ENCODE measurements around the gene AKR1C4.
"Not testable (repeated sequence)": the region's sequence is repeated elsewhere in the genome, so short reads cannot be mapped to it uniquely, and the experiment has no call there.

Gene AKR1C4

GRCh38 chr10:5196702-5197113, at the start of gene AKR1C4:
Gene AKR1C4 (plus strand): TSS chr10:5196837. CDS start chr10:5196868, 31 bp downstream.
- no peak for FAIRE-seq

GRCh38 chr10:5146920-5147254, 49.8 kb upstream of the AKR1C4 start:
- no peak for FAIRE-seq

GRCh38 chr10:5147255-5147980, 49.2 kb upstream of the AKR1C4 start:
- no peak for FAIRE-seq

DNA sequence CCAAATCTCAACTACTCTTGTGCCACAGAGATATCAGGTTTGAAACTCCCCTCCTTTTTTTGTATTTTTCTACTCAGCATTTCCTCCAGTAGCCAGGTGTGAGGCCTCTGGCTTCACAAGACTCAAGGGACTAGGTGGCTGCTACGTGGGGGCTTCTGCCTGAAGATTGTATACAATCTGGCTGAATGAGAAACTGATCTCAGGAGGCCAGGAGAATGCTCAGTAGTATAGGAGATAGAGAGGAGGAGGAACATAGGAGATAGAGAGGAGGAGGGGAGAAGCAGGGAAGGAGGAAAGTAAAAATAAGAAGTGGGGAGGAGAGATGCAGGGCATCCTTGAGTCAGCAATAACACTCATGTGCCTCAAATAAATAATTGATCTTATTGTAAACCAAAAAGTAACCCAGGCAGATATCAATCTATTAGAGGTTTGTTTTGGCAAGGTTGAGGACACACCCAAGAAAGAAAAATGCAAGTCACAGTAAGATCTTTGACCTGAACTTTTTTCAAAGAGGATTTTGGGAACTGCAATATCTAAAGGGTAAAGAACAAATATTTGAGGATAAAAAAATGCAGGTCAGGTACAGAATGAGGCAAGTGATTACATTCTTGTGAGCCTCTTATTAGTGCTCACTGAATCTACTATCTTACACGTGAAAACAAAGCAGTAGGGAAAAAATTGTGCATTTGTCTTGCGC, 48.5 kb upstream of the AKR1C4 start:
- no peak for FAIRE-seq

DNA sequence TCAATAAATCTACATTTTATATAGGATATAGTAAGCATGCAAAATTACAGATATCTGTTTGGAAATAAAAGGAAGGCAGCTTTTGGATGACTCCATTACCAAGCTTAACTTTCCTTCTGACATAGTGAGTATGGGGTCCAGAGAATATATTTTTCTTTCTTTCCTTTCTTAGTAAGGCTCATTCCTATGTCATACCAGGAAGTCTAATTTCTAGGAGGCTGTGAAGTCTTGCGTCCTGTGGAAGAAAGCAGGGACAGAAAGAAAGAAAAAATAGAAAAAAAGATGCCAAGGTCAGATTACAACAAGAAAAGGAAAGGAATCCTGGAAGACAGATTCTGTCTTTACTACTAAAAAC, 48.0 kb upstream of the AKR1C4 start:
- no peak for FAIRE-seq

GRCh38 chr10:5151076-5151475, 45.6 kb upstream of the AKR1C4 start:
- no peak for FAIRE-seq

GRCh38 chr10:5155951-5156350, 40.7 kb upstream of the AKR1C4 start:
- FAIRE-seq, result no peak

DNA sequence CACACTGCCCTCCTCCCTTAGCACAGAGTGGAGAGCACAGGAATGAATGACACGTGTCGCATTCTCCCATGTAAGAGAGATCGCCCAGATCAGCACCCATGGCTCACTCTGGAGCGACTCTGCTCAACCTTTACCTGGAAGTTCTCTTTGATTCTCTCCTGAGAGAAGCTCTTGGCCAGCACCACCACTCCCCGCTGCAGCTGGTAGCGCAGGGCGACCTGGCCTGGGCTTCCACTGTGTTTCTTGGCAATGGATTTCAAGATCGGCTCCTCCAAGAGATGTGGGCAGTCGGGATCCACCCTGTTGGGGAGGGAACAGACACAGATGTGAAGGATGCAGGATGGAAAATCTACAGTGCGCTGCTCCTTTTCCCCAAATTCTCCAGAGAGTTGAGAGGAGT, 39.1 kb upstream of the AKR1C4 start:
- no peak for FAIRE-seq

DNA sequence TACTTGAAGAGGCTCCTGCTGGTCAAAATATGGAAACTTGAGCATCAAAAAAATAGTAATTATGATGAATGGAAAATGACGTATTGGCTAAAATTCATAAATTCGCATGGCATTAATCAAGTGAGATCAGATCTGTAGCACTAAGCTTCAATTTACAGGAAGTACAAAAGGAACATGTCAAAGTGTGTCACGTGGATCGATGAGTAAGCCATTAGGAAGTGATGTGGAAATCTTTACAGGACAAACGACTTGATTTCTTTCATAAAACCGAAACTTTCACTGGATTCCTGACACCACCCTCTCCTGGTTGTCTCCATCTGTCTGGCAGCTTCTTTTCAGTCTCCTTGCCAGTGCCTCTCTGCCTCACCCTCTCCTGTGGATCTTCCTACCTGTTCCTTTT, 37.5 kb upstream of the AKR1C4 start:
- no peak for FAIRE-seq

DNA sequence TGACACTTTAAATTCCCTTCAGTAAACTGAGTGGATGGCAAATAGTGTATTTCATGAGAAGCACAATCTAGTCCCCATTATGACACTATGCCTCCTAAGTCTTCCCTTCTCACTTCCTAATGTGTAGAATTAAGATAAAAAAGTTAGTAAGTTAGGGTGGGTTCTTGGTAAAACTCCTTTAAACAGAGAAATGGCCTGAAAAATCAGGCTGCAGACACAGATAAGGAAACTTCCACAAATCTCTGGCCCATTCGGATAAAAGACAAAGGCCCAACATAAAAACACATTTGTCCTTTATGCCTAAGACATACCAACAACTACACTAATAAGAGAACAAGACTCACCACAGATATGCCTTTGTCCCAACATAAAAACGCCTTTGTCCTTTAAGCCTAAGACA, 33.1 kb upstream of the AKR1C4 start:
- no peak for FAIRE-seq

DNA sequence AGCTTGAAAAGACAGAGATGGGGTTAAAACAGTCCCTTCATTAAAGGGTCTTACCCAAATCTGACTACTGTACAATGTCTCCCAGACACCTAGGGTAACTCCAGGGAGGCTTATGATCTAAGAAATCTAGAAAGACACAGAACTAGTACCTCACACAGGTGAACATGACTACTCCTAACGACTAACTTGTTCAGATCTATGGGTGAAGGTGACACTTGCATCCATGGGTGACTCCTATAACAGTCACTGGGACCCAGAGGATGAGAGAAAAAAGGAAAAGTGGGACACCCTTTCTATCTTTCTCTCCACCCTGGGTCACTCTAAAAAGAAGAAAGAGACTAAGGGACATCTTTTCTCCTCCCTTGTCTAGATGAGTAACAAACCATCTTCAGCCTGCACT, 30.9 kb upstream of the AKR1C4 start:
- no peak for FAIRE-seq

GRCh38 chr10:5168897-5169420, 27.7 kb upstream of the AKR1C4 start:
- FAIRE-seq, result no peak

GRCh38 chr10:5175581-5175980, 21.1 kb upstream of the AKR1C4 start:
- not testable (repeated sequence) for FAIRE-seq

- not testable (repeated sequence) for FAIRE-seq
These were observed 16.1 kb upstream of the AKR1C4 start for GRCh38 chr10:5180503-5180902.

DNA sequence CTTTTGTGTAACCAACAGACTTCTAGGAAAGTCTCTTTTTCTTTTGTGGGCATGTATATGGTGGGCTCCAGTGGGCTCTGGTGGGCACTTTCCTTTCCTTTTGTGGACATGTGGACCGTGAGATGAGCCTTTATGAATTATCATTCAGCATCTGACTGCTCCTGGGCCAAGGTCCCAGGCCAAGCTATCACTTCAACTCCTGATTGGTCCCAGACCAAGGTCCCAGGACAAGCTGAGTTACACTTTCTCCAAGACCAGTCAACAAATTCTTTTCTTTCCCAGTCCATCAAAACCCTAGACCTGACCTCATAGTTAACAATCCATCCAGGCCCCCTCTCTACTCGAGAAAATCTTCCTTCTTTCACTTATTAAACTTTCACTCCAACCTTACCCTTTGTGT, 12.7 kb upstream of the AKR1C4 start:
- FAIRE-seq, result no peak

GRCh38 chr10:5184987-5185775, 11.5 kb upstream of the AKR1C4 start, which contains the start of gene AKR1C8:
Gene AKR1C8 (minus strand): TSS chr10:5185150. CDS start chr10:5185104, 46 bp downstream.
- FAIRE-seq, result no peak

GRCh38 chr10:5187867-5188266, 8.8 kb upstream of the AKR1C4 start:
- FAIRE-seq, result no peak

GRCh38 chr10:5188358-5188757, 8.3 kb upstream of the AKR1C4 start:
- no peak for FAIRE-seq

DNA sequence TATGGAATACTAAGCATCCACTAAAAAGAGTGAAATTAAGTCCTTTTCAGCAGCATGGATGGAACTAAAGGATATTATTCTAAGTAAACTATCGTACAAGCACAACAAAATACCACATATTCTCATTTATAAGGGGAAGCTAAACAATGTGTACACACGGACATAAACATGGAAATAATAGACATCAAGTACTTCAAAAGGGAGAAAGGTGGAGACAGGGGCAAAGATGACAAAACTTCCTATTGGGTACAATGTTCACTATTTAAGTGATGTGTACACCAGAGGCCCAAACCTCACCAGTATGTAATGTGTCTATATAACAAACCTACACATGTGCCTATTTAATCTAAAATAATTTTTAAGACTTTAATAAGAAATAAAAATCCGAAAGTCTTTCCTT, 2.2 kb upstream of the AKR1C4 start:
- no peak for FAIRE-seq

DNA sequence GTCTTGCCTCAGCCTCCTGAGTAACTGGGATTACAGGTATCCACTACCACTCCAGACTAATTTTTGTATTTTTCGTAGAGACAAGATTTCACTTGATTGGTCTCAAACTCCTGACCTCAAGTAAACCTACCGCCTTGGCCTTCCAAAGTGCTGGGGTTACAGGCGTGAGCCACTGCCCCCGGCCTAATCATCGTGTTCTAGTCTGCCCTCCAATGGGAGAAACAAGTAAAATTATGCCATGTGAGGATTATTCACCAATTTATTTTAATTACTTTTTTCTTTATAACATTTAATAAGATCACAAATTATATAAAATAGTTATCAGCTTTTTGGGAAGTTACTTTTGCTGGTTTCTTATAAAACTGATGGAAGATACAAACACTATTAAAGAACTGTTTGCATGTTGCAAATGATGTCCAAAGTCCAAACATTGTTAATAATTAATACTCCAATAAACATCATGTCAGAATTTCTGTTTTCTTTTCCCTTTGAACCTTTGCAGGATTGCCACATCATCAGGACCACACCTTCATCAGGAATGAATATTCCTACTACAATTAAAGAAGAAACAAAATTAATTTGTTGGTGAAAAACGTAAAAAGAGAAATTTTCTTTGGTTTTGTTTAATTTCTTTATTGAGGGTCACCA, 786 bp upstream of the AKR1C4 start:
- peak; percentile 72 for FAIRE-seq

DNA sequence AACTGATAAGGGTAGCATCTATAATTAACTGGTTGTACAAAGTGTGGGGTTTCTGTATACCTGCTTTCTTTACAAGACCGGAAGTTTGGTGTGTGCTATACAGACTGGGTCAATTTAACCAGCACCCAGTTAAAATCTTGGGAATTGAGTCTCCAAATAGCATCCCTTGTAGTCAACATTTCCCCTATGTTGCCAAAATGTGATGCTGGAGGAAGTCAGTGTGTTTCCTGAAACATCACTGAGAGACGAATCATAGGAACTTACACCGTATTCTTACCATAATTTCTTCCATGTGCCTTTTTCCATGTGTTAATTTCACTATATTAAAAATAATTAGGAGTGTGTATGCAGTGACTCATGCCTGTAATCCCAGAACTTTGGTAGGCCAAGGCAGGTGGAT, 1.7 kb downstream of the AKR1C4 start:
- no peak for FAIRE-seq

DNA sequence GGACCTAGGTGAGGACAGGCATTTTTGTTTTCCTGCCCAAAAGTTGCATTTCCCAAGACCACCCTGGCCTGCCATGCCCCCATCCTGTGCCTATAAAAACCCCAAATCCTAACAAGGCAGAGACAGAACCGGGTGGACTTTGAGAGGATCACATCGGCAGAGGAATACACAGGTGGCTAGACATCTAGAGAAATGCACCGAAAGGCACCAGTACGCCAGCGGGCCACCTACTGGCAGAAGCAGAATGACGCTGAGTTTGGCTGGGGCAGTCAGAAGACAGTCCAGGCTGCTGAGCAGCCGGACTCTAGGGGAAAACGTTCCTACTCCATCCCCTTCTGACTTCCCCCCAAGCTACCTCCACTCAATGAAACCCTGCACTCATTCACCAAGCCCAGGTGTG, 2.8 kb downstream of the AKR1C4 start:
- FAIRE-seq, result no peak

DNA sequence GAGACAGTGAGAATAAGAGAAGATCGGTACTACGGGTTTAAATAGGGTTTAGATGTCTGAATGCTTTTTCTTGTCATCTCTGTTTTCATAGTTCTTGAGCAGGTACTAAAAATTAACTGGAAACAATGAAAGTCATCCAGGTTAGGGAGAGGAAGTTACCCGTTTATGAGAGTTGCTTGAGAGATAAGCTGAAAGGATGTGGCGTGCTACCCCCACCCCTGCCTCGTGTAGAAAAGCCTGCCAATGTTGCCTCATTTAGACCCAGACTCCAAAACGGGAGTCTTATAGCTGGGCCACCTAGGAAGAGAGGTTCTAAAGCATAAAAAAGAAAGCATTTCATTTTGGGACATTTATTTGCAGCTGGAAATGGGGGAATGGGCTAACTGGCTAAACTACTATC, 10.2 kb downstream of the AKR1C4 start:
- FAIRE-seq, result no peak

All from islet of Langerhans (tissue), 1 donor.